Fibroblast of peridontal ligament (primary cell): ENCODE measurements around the gene SH2D2A.

Experiments used
- DNase-seq: peaks from one replicate; pipeline ENCODE4 v3.0.0-alpha.2; 2010; ENCODE audit errors: extremely low read depth

The SH2D2A gene

GRCh38 chr1:156847591-156848460 lies 31.2 kb upstream of the SH2D2A start:
- DNase-seq: no peak

GRCh38 chr1:156846643-156847042 lies 30.0 kb upstream of the SH2D2A start:
- no peak for DNase-seq

DNA sequence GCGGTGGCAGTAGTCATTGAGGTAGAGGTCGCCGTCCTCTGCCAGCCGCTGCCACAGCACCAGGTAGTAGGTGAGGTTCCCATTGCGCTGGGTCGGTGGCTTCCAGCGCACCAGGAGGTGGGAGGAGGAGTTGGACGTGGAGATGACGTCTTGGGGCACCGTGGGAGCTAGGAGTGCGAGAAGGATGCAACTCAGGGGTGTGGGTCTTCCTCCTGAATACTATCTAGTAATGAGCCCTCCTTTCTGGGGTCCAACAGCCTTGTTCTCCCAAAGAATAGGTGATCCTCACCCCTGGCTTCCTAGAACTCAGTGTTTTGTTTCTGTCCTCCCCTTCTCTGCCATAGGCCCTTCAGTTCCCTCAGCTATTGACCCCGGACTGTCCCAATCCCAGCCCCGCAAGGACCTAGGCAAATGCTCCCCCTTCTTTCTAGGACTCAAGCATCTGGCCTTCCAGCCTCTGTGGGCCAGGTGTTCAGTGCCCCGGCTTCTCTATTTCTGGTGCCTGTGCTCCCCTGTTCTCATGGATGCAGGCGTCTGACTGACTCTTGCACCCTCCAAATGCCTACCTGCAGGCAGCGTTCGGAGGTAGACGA lies 29.4 kb upstream of the SH2D2A start:
- DNase-seq: no peak

DNA sequence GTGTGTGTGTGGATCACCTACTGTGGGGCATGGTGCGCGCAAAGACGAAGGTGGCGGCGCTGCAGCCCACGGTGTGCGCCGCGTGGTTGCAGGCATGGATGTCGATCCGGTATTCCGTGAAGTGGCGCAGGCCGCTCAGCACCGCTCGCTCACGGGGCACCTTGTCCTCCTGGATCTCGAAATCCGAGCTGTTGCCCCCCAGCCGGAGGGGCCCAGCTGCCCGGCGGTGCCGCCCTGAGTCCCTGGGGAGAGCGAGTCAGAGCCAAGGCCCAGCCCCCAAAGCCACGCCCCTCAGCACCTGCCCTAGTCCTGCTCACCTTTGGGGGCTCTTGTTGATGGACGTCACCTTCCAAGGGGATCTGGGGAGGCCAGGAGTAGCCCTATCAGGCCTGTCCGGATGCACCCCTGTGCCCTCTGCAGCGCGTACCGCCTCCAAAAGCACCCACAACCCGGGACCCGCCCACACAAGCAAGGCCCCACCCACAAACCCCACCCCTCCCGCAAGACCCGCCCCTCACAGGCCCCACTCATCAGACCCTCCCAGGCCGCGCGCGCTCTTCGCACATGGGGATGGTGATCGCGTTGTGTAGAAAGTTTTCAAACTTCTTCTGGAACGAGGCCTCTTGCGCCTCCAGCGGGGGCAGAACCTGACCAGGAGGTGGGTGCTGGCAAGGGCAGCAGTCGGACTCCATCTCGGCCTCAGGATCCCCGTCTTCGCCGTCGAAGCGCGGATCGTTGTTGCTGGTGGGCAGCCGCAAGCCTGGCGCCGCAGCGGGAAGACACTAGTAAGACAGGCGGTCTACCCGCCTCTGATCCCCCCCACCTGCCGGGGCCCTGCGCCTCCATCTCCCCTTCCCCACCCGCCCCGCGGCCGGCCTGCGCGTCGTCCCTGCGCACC lies 28.7 kb upstream of the SH2D2A start:
- no peak for DNase-seq

DNA sequence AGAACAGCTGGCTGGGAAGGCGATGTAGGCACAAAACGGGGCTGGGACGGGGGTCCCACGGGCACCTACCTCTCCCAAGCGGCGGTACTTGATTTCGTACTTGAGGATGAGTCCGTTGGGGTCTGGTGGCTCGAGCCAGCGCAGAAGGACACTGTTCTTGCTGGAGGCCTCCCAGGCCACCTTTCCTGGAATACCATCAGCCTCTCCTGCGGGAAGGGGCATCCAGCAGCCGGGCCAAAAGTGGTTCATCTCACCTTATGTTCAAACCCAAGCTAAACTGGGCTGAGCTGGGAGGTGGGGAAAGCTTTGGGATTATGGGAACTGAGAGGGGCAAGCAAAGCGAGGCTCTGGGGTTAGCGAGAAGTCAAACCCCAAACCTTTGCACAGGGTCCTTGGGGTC lies 28.0 kb upstream of the SH2D2A start:
- no peak for DNase-seq

GRCh38 chr1:156844102-156844501 lies 27.5 kb upstream of the SH2D2A start:
- no peak for DNase-seq

- no peak for DNase-seq
Measured at GRCh38 chr1:156842618-156843300, 26.1 kb upstream of the SH2D2A start.

GRCh38 chr1:156841295-156841855 lies 24.7 kb upstream of the SH2D2A start:
- no peak for DNase-seq

GRCh38 chr1:156840898-156841279 lies 24.2 kb upstream of the SH2D2A start:
- no peak for DNase-seq

- no peak for DNase-seq
Measured at GRCh38 chr1:156840186-156840897, 23.7 kb upstream of the SH2D2A start.

DNA sequence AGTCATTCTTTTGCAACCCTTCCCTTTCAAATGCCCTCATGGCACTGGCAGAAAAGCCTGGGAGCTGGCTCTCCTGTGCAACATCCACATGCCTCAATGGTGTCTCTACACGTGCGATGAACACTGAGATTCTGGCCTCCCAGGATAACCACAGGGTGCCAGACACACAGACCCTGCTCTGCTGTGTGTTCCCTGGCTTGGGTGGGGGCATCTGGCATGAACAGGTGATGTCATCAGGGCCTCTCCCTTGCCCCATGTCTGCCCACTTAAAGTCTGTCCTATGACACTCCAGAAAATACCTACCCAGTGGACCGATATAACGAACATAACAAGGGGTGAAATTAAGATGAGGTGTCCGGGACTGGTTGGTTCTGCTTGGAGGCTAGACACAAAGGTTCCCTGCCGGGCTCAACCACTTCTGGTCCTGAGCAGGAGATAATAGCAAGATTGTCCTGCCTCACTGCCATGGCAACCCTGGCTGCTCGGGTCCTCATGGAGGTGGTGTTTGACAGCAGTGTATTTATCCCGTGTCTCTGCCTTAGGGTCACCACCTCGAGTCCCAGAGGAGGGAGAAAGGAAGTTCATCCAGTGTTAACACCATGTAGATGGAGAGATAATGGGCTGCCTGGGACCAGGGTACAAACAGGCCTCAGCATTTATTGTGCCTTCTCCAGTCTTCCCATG lies 22.9 kb upstream of the SH2D2A start:
- no peak for DNase-seq

DNA sequence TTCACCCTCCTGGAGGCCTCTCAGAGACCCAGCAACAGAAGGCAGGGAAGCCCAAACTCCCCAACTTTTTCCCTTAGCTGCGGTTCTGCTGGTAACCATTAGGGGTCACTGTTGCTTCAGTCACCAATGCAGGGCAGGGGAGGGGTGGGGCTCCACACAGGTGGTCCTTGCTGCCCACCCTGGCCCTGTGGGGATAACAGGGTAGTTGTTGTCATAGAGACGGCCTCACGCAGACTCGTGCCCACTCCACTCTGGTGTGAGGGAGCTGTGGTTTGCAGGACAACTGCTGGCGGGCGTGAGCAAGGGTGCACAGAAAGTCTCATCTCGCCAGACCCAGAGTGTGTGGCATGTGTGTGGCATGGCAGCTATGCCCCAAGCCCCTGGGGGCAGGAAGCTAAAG lies 22.3 kb upstream of the SH2D2A start:
- no peak for DNase-seq

DNA sequence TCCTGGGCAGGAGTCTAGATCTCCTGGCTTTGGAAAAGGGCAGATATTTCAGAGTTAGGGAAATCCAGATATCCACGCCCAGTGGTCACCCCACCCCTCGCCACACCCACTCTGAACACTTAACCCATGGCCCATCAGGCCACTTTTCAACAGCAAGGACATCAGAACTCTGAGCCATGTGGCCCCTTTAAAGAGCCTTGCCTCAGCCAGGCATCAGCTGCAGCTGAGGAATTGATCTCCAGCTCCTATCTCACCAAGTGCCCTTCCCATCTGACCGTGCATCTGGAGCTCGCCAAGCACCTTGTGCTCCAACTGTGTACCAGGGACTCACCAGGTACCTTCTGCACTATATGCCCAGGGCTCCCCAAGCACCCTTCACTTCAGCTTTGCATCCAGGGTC lies 20.2 kb upstream of the SH2D2A start:
- no peak for DNase-seq

DNA sequence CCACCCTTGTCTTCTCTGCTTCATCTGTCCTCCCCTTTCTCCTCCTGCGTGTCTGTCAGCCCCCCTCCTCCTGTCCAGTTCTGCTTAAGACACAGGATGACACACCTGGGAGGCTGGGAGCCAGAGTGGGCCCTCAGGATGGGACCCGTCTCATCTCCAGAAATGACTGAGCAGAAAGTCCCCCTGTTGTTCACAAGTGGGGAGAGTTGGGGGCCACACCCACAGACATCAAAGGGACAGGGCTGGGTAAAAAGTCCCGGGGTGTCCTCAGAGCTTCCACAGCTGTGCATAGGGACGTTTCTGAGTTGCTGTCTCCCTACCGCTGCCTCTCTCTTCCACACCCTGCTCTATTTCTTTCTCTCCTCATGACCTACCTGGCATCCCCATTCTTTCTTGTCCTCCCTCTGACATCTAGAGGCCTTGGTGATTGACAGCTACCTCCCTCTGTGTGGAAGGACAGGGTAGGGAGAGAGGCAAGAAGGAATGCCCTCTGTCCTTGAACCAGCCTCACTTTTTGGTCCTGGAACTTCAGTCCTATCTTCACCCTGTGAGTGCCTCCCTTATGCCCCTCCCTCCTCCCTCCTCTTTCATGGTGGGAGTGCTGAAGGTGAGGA lies 19.5 kb upstream of the SH2D2A start:
- no peak for DNase-seq

- DNase-seq: no peak
Measured at GRCh38 chr1:156834322-156834721, 17.7 kb upstream of the SH2D2A start.

GRCh38 chr1:156833603-156834002 lies 17.0 kb upstream of the SH2D2A start:
- no peak for DNase-seq

DNA sequence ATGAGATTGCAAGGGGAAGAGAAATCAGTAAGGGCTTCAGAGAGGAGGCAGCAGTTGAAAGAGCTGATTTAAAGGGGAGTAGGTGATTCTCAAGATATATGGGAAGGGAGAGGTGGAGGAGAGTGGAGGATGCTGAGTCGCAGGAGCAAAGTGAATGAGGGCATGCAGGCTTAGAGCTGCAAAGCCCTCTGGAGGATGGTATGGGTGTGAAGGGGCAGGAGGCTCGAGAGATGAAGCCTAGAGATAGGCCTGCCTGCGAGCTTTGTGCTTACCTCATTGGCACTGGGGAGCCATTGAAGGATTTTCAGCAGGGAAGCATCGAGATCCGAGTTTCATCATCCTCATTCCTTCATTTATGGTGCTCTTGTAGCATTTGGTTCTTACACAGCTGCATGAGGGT lies 15.8 kb upstream of the SH2D2A start:
- no peak for DNase-seq

DNA sequence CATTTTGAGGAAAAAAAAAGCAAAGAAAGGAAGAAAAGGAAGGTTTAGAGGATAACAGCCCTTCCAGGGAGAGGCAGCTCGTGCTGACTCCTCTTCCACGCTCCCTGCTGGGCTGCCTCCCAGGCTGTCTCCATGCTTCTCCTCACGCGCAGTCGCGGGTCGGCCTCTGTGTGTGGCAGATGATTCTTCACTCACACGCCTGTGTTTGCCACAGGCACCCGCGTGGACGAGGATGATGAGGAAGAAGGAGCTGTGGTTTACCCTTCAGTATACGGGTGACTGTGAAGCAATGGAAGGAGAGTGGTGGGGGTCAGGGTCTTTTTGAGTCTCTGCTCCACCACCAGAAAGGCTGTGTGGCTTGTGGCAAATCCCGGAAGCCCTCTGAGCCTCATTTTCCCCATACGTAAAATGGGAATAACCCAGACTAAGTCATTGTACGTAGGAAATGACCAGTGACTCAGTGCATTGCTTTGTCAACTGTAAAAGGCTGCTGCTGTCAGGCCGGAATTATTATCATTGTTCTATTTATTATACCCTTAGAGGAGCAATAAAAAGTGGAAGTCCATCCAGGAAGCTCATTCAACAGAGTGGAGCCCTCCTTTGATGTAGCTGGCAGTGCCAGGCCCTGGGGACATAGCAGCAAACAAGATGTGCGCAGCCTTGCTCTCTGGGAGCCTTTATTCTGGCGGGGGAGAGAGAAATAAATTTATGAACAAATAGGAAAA lies 11.9 kb upstream of the SH2D2A start:
- DNase-seq: no peak

DNA sequence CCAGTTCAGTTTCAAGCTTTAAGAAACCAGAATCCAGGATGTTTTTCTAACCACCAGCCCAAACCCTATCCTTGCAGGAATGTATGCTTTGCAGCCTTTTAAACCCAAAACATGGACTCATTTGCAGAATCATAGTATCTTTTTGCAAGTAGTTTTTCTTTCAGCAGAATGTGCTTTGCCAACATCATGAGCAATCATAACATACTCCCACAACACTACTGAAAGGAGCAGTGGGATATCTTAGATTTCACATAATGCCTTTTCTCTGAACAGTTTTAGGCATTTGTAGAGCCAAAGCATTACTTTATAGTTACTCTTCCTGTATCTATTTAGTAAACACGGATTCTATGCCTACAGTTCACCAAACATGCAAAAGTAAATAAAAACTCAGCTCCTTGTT lies 10.0 kb upstream of the SH2D2A start:
- DNase-seq: peak; percentile 86
